ENCODE data around the gene LRRC39. TPM values are rescaled to one million over a fixed set of nuclear protein-coding genes. Genes with fewer than 3 reads are reported as not detected.

LRRC39 gene
- total and polyA plus RNA-seq, 12 donors: 13.9 to 355 (median 135) TPM

- no peak overlapping the region for H3K4me3 ChIP-seq
- H3K9me3 ChIP-seq: no peaks in the 10 kb centered on the region
- H3K27ac ChIP-seq: no peak overlapping the region
- ATAC-seq (no peak), DNase-seq (no peak)
- TF ChIP-seq, protein P1, sequence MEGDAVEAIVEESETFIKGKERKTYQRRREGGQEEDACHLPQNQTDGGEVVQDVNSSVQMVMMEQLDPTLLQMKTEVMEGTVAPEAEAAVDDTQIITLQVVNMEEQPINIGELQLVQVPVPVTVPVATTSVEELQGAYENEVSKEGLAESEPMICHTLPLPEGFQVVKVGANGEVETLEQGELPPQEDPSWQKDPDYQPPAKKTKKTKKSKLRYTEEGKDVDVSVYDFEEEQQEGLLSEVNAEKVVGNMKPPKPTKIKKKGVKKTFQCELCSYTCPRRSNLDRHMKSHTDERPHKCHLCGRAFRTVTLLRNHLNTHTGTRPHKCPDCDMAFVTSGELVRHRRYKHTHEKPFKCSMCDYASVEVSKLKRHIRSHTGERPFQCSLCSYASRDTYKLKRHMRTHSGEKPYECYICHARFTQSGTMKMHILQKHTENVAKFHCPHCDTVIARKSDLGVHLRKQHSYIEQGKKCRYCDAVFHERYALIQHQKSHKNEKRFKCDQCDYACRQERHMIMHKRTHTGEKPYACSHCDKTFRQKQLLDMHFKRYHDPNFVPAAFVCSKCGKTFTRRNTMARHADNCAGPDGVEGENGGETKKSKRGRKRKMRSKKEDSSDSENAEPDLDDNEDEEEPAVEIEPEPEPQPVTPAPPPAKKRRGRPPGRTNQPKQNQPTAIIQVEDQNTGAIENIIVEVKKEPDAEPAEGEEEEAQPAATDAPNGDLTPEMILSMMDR (IDR thresholded peaks at IDR 0.05): no peak
- H3K36me3 ChIP-seq: peaks cover 0 to 100% (median 61%) of the 10 kb centered on the region in 9 donors
- WGBS, 2 donors: 87 to 89% methylated on average over 4 of the region's 4 CpGs
- intact Hi-C loops (cut with DNase I): loop anchor here in 1 of 10 donors (10.0 kb wide), 1 partner anchor 263 kb away; no protein-coding TSS in a partner anchor
- no peaks in the 10 kb centered on the region for H3K4me1 ChIP-seq
- H3K27me3 ChIP-seq: no peaks in the 10 kb centered on the region
Measured at GRCh38 chr1:100147875-100148274, 30.2 kb downstream of the LRRC39 start.

DNA sequence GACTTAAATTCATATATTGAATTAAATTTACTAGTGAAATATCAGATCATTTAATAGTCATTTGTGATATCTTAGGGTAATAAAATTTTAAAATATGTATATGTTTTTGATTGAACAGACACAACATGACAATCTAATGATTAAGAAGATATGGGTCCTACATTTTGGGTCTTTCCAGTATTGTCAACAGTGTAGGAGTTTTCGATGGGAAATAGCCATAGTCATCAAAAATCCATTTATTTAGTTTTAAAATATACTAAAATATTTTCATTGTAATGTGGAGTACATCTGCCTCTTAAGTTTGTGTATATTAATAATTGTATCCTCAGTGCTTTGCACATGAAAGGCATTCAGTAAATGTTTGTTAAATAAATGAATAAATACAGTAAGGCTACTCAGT is 31.1 kb downstream of the LRRC39 start:
- H3K4me3 ChIP-seq: no peak overlapping the region
- intact Hi-C loops (cut with DNase I): loop anchor here in 1 of 10 donors (10.0 kb wide), 1 partner anchor 262 kb away; no protein-coding TSS in a partner anchor
- TF ChIP-seq, protein P1 (IDR thresholded peaks at IDR 0.05): no peak
- 96 to 97% methylated on average over 1 of the region's 1 CpG for WGBS, 2 donors
- ATAC-seq (no peak), DNase-seq (no peak)
- H3K27ac ChIP-seq: no peak overlapping the region
- no peaks in the 10 kb centered on the region for H3K9me3 ChIP-seq
- H3K36me3 ChIP-seq: peaks cover 0 to 100% (median 65%) of the 10 kb centered on the region in 9 donors
- no peaks in the 10 kb centered on the region for H3K27me3 ChIP-seq
- peaks cover 0 to 4% (median 0%) of the 10 kb centered on the region in 9 donors for H3K4me1 ChIP-seq

DNA sequence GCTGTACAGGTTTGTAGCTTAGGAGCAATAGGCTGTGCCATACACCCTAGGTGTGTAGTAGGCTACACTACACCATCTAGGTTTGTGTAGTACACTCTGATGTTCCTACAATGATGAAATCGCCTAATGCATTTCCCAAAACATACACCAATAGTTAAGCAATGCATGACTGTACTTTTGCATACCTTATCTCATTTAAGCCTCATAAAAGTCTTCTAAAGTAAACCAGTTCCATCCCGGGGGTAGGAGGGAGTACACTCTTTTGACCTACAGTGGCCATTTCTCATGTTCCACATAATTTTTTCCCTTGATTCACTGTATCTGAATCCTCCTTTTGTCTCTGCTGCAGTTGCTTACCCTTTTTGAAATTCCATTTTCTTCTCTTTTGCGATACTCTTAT is 32.9 kb downstream of the LRRC39 start:
- H3K4me3 ChIP-seq: no peak overlapping the region
- no peaks in the 10 kb centered on the region for H3K9me3 ChIP-seq
- DNase-seq (no peak), ATAC-seq (no peak)
- WGBS, 2 donors: 95 to 96% methylated on average over 3 of the region's 3 CpGs
- intact Hi-C loops (cut with DNase I): loop anchor here in 1 of 10 donors (10.0 kb wide), 1 partner anchor 260 kb away; no protein-coding TSS in a partner anchor
- TF ChIP-seq, protein P1 (IDR thresholded peaks at IDR 0.05): no peak
- H3K27me3 ChIP-seq: no peaks in the 10 kb centered on the region
- peaks cover 0 to 100% (median 79%) of the 10 kb centered on the region in 9 donors for H3K36me3 ChIP-seq
- H3K27ac ChIP-seq: no peak overlapping the region
- H3K4me1 ChIP-seq: peaks cover 0 to 4% (median 0%) of the 10 kb centered on the region in 9 donors

- intact Hi-C loops (cut with DNase I): loop anchor here in 2 of 10 donors (5.0 to 10.0 kb wide), 2 partner anchors 258 to 315 kb away; no protein-coding TSS in a partner anchor
- Histone ChIP-seq H3K4me1 (peaks cover 0 to 4% (median 0%) of the 10 kb centered on the region in 9 donors), H3K4me3 (no peak overlapping the region), H3K27me3 (no peaks in the 10 kb centered on the region), H3K9me3 (no peaks in the 10 kb centered on the region), H3K27ac (no peak overlapping the region), H3K36me3 (peaks cover 0 to 100% (median 76%) of the 10 kb centered on the region in 9 donors)
- DNase-seq (no peak), ATAC-seq (no peak)
- TF ChIP-seq, protein P1 (IDR thresholded peaks at IDR 0.05): no peak
- 49 to 73% methylated on average over 3 of the region's 3 CpGs for WGBS, 2 donors
Measured at GRCh38 chr1:100142343-100142742, 35.7 kb downstream of the LRRC39 start.

Measured in heart right ventricle (tissue), 16 donors.